Tibial nerve (tissue), 4 donors: Measurements from ENCODE around the gene PCDH9.

ENCODE experiments used
- EP300 ChIP-seq, 2 donors: sonication (generic); formaldehyde crosslinking; IDR thresholded peaks; one replicate each; pipeline ENCODE4 v1.6.1; 2017; ENCODE audit warnings: antibody characterized with exemption in 2 of 2, mild to moderate bottlenecking in 1 of 2
- POLR2A ChIP-seq, 2 donors: fragments of 450-650 bp; IDR thresholded peaks; one replicate each; pipeline ENCODE4 v1.6.1; 2017; ENCODE audit warnings: antibody characterized with exemption in 2 of 2, mild to moderate bottlenecking in 2 of 2, moderate library complexity in 2 of 2
- TF ChIP-seq, protein P1 (sequence below), 5 experiments: fragments of 200-600 bp in 3 of 5; fragments of 450-650 bp in 2 of 5; sonication (generic) in 3 of 5; IDR thresholded peaks; one replicate each; pipeline ENCODE4 v1.5.1; 2016 to 2019; ENCODE audit warnings: antibody characterized with exemption in 5 of 5, mild to moderate bottlenecking in 3 of 5, moderate library complexity in 2 of 5

DNA sequence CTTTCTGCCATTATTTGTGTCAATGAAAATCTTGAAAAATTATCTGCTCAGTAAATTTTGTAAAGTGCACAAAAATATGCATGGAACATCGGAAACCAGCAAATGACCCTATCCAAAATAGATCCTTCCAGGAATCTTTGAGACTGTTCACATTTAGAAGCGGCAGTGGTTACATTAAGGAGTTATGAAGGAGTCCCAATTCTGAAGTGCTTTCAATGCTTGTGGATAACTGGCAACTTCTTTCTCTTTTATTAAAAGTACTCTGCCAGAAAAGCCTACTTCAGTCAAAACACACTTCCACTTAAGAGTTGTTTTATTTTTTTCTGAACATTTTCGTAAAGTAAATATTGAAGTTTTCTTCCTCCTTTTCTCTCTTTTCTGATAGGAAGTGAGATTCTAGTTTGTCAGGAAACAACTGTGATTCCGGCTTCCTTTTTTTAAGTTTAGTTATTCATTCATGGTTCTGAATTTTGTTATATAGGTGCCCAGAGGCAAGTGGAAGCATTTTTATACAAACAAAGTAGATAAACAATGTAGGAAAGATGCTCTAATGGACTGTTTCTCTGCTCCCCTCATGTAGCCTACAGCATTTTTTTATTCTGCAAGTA, 83.5 kb downstream of the PCDH9 start:
- TF ChIP-seq, protein P1, sequence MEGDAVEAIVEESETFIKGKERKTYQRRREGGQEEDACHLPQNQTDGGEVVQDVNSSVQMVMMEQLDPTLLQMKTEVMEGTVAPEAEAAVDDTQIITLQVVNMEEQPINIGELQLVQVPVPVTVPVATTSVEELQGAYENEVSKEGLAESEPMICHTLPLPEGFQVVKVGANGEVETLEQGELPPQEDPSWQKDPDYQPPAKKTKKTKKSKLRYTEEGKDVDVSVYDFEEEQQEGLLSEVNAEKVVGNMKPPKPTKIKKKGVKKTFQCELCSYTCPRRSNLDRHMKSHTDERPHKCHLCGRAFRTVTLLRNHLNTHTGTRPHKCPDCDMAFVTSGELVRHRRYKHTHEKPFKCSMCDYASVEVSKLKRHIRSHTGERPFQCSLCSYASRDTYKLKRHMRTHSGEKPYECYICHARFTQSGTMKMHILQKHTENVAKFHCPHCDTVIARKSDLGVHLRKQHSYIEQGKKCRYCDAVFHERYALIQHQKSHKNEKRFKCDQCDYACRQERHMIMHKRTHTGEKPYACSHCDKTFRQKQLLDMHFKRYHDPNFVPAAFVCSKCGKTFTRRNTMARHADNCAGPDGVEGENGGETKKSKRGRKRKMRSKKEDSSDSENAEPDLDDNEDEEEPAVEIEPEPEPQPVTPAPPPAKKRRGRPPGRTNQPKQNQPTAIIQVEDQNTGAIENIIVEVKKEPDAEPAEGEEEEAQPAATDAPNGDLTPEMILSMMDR (IDR thresholded peaks at IDR 0.05), result no peak
- no peak for TF ChIP-seq EP300 (IDR thresholded peaks at IDR 0.05)
- no peak for TF ChIP-seq POLR2A (IDR thresholded peaks at IDR 0.05)
